ENCODE data around the gene RABGAP1L.
"Not testable (repeated sequence)": the region's sequence is repeated elsewhere in the genome, so short reads cannot be mapped to it uniquely, and the experiment has no call there.

Gene RABGAP1L

DNA sequence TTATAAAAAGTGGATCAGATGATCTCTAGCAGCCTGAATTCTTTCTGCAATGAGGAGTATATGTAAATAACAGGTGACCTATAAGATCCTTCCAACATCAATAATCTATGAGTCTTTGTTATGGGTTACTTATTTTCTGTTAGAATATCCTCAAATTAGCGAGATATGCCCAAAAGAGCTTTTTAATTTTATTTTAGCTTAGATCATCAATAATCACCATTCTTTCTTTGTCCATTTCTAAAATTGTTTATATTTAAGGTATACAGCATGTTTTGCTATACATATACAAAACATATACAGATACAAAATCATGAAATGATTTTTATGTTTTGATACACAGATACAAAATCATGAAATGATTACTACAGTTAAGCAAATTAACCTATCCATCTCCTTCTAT, 11.8 kb downstream of the RABGAP1L start:
- Histone ChIP-seq H3K9me3 (ENCODE audit: low read depth, low read length) (no peaks in the 10 kb centered on the region), H3K27ac (no peak overlapping the region), H3K4me3 (no peak overlapping the region), H3K36me3 (ENCODE audit: insufficient read depth, low read length) (0 out of 2 replicates have a peak, but pooled peaks cover 3% of the 10 kb centered on the region), H3K9ac (ENCODE audit: insufficient read length) (no peak overlapping the region)
- TF ChIP-seq POLR2AphosphoS5 (IDR thresholded peaks at IDR 0.05; ENCODE audit: borderline replicate concordance, low read depth, low read length): no peak
- no peak for TF ChIP-seq EZH2 (IDR thresholded peaks at IDR 0.05)
- DNase-seq (ENCODE audit: low read depth, low spot score): no peak

DNA sequence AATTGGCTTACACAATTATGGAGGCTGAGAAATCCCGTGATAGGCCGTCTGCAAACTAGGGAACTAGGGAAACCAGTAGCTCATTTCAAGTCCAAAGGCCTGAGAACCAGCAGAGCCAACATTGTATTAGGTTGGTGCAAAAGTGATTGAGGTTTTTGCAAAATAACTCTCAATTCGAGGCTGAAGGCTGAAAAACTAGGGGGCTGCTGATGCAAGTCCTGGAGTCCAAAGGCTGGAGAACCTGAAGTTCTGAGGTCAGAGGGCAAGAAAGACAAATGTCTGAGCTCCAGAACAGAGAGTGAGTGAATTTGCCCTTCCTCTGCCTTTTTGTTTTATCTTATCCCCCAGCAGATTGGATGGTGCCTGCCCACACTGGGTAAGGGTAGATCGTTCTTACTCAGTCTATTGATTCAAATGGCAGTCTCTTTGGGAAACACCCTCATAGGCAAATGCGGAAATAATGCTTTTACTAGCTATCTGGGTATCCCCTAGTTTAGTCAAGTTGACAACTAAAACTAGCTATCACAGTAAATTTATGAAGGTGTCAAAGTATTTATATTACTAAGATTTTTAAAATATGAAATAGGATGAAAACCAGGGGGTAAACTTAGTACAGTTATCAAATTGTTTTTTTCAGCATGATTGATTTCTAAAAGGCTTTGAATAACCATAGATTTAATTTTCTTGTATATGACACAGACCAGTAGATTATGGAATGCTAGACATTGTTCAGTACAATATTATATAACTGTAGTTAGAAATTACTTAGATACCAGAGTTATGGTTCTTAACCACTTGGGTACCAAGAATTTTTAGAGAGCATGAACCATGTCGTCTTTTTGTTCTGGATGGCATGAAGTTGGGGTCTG, 15.4 kb downstream of the RABGAP1L start:
- Histone ChIP-seq H3K27ac (no peak overlapping the region), H3K9me3 (ENCODE audit: low read depth, low read length) (no peaks in the 10 kb centered on the region), H3K9ac (ENCODE audit: insufficient read length) (no peak overlapping the region), H3K4me3 (no peak overlapping the region), H3K36me3 (ENCODE audit: insufficient read depth, low read length) (no peaks in the 10 kb centered on the region)
- TF ChIP-seq FOXP2 (optimal IDR thresholded peaks at IDR 0.05; ENCODE audit: control extremely low read depth, extremely low read length, insufficient read depth) (no peak), EZH2 (IDR thresholded peaks at IDR 0.05) (no peak), POLR2AphosphoS5 (IDR thresholded peaks at IDR 0.05; ENCODE audit: borderline replicate concordance, low read depth, low read length) (no peak)
- DNase-seq (ENCODE audit: low read depth, low spot score): no peak

DNA sequence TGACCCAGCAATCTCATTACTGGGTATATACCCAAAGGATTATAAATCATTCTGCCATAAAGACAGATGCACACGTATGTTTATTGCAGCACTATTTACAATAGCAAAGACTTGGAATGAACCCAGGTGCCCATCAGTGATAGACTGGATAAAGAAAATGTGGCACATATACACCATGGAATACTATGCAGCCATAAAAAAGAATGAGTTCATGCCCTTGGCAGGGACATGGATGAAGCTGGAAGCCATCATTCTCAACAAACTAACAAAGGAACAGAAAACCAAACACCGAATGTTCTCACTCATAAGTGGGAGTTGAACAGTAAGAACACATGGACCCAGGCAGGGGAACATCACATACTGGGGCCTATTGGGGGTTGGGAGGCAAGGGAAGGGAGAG, 19.1 kb downstream of the RABGAP1L start:
- DNase-seq (ENCODE audit: low read depth, low spot score); H3K36me3 ChIP-seq (ENCODE audit: insufficient read depth, low read length); H3K4me3 ChIP-seq; H3K27ac ChIP-seq; H3K9ac ChIP-seq (ENCODE audit: insufficient read length); H3K9me3 ChIP-seq (ENCODE audit: low read depth, low read length): not testable (repeated sequence)

DNA sequence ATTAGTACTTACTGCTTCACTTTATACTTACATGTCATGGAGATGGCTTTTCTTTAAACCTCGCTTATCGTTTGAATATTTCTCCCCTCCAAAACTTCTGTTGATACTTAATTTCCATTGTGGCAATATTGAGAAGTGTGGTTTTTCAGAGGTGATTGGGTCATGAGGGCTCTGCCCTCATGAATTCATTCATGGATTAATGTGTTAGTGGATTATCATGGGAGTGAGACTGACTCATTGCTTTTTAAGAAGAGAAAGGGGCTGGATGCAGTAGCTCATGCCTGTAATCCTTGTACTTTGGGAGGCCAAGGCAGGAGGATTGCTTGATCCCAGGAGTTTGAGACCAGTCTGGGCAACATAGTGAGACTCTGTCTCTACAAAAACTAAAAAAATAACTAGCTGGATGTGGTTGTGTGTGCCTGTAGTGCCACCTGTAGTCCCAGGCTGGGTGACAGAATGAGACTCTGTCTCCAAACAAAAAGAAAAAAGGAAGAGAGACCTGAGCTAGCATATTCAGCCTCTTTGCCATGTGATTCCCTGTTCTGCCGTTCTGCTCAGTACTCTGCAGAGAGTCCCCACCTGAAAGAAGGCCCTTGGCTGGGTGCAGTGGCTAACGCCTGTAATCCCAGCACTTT, 30.2 kb downstream of the RABGAP1L start:
- Histone ChIP-seq H3K27ac (no peak overlapping the region; the same call in 1 of the 2 replicates), H3K9ac (ENCODE audit: insufficient read length) (no peak overlapping the region), H3K9me3 (ENCODE audit: low read depth, low read length) (peaks cover 9% of the 10 kb centered on the region), H3K4me3 (no peak overlapping the region), H3K36me3 (ENCODE audit: insufficient read depth, low read length) (peaks cover 6% of the 10 kb centered on the region; the same call in 1 of the 2 replicates)
- TF ChIP-seq EZH2 (IDR thresholded peaks at IDR 0.05): no peak
- no peak for TF ChIP-seq POLR2AphosphoS5 (IDR thresholded peaks at IDR 0.05; ENCODE audit: borderline replicate concordance, low read depth, low read length)
- no peak for TF ChIP-seq FOXP2 (optimal IDR thresholded peaks at IDR 0.05; ENCODE audit: control extremely low read depth, extremely low read length, insufficient read depth)
- DNase-seq (ENCODE audit: low read depth, low spot score): no peak

DNA sequence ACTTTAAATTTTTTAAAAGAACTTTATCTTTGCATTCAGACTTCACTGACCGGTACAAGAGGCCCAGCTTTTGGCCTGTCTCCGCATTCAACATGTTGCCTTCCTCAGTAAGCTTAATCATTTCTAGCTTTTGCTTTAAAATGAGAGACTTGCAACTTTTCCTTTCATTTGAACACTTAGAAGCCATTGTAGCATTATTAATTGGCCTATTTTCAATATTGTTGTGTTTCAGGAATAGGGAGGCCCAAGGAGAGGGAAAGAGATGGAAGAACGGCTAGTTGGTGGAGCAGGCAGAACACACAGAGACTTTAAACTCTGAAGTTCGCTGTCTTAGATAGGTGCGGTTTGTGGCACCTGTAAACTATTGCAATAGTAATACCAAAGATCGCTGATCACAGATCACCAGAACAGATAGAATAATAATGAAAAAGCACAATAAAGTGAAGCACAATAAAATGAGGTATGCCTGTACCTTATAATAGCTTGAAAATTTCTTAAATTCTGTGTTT, 31.4 kb downstream of the RABGAP1L start:
- peak overlapping the region; percentile 25 for H3K9ac ChIP-seq (ENCODE audit: insufficient read length)
- H3K9me3 ChIP-seq (ENCODE audit: low read depth, low read length): peaks cover 9% of the 10 kb centered on the region
- peak overlapping the region; percentile 50 for H3K4me3 ChIP-seq
- no peak for DNase-seq (ENCODE audit: low read depth, low spot score)
- peak overlapping the region; percentile 98 for H3K27ac ChIP-seq
- no peak for TF ChIP-seq FOXP2 (optimal IDR thresholded peaks at IDR 0.05; ENCODE audit: control extremely low read depth, extremely low read length, insufficient read depth)
- TF ChIP-seq POLR2AphosphoS5 (IDR thresholded peaks at IDR 0.05; ENCODE audit: borderline replicate concordance, low read depth, low read length): no peak
- no peak for TF ChIP-seq EZH2 (IDR thresholded peaks at IDR 0.05)
- H3K36me3 ChIP-seq (ENCODE audit: insufficient read depth, low read length): peaks cover 6% of the 10 kb centered on the region; the same call in 1 of the 2 replicates

DNA sequence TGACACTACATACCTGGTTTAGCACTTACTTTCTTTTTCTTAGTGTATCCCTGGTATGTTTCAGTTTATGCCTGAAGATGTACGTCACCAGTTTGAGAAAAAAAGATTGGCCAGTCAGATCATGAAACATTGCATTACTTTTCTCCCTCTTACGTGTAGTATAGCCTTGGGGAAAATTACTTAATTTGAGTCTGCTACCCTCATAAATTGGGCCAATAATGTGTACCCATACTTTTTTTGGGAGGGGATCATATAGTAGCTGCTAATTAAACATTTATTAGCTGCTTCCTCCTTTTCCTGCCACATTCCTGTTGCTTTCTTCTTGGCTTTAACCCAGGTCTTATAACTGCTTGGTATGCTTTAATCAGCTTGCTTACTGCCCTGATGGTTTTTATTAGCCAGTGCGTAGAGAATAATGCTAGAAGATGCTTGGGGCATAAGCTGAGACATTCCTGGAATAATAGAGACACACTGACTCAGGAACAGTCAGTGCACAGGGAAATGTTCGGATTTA, 32.1 kb downstream of the RABGAP1L start:
- peak; percentile 92 for DNase-seq (ENCODE audit: low read depth, low spot score)
- Histone ChIP-seq H3K27ac (peak overlapping the region; percentile 98), H3K36me3 (ENCODE audit: insufficient read depth, low read length) (peaks cover 6% of the 10 kb centered on the region; the same call in 1 of the 2 replicates), H3K9me3 (ENCODE audit: low read depth, low read length) (peaks cover 9% of the 10 kb centered on the region), H3K4me3 (peak overlapping the region; percentile 50), H3K9ac (ENCODE audit: insufficient read length) (peak overlapping the region; percentile 25)
- TF ChIP-seq FOXP2 (optimal IDR thresholded peaks at IDR 0.05; ENCODE audit: control extremely low read depth, extremely low read length, insufficient read depth) (peak; percentile 77), POLR2AphosphoS5 (IDR thresholded peaks at IDR 0.05; ENCODE audit: borderline replicate concordance, low read depth, low read length) (0 out of 2 replicates have a peak, but pooled peaks have one; percentile 44), EZH2 (IDR thresholded peaks at IDR 0.05) (no peak)

DNA sequence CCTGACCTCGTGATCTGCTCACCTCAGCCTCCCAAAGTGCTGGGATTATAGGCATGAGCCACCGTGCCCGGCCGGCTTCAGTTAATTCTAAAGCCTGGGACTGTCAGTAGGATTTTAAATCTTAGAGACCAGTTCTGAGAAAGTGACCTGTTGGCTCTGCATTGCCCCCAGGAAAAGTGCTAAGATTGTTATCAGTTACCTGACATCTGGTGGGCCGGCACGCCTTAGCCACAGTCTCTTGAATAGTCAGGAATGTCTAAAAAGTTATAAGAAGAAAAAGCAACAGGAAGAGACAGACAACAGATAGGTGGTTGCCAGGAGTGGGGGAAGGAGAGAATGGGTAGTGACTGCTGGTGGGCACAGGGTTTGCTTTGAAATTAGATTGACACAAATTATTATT, 35.1 kb downstream of the RABGAP1L start:
- peak overlapping the region; percentile 67; the same call in 1 of the 2 replicates for H3K27ac ChIP-seq
- no peaks in the 10 kb centered on the region for H3K9me3 ChIP-seq (ENCODE audit: low read depth, low read length)
- DNase-seq (ENCODE audit: low read depth, low spot score): no peak
- H3K4me3 ChIP-seq: no peak overlapping the region
- no peak for TF ChIP-seq FOXP2 (optimal IDR thresholded peaks at IDR 0.05; ENCODE audit: control extremely low read depth, extremely low read length, insufficient read depth)
- TF ChIP-seq POLR2AphosphoS5 (IDR thresholded peaks at IDR 0.05; ENCODE audit: borderline replicate concordance, low read depth, low read length): no peak
- TF ChIP-seq EZH2 (IDR thresholded peaks at IDR 0.05): no peak
- peaks cover 1% of the 10 kb centered on the region; the same call in 1 of the 2 replicates for H3K36me3 ChIP-seq (ENCODE audit: insufficient read depth, low read length)
- no peak overlapping the region for H3K9ac ChIP-seq (ENCODE audit: insufficient read length)

DNA sequence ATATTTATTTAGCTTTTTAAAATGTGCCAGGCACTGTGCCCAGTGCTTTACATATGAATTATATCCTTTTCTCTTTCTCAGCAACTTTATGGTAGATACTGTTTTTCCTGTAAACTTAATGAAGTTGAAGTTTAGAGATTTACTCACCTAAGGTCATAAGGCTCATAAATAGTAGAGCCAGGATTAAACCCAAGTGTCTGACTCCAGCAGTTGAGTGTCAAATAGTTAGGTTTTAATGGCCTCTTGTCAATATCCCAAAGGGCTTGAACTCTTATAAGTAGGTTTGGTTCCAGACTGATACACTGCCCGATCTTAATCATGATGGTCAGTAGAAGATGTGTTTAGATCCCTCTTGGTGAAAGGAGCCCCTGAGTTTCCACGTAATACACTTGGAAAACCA, 37.8 kb downstream of the RABGAP1L start:
- H3K36me3 ChIP-seq (ENCODE audit: insufficient read depth, low read length): peaks cover 5% of the 10 kb centered on the region; the same call in 1 of the 2 replicates
- H3K9me3 ChIP-seq (ENCODE audit: low read depth, low read length): peaks cover 6% of the 10 kb centered on the region; the same call in 1 of the 2 replicates
- DNase-seq (ENCODE audit: low read depth, low spot score): no peak
- TF ChIP-seq FOXP2 (optimal IDR thresholded peaks at IDR 0.05; ENCODE audit: control extremely low read depth, extremely low read length, insufficient read depth): no peak
- no peak for TF ChIP-seq POLR2AphosphoS5 (IDR thresholded peaks at IDR 0.05; ENCODE audit: borderline replicate concordance, low read depth, low read length)
- TF ChIP-seq EZH2 (IDR thresholded peaks at IDR 0.05): no peak
- H3K27ac ChIP-seq: 0 out of 2 replicates have a peak overlapping the region, but pooled peaks have one; percentile 44
- H3K9ac ChIP-seq (ENCODE audit: insufficient read length): no peak overlapping the region
- H3K4me3 ChIP-seq: no peak overlapping the region
